H1 (cell line): ENCODE data around the gene UFSP1. TPM values are rescaled to one million over a fixed set of nuclear protein-coding genes. Genes with fewer than 3 reads are reported as not detected.
A peak's percentile ranks its signal among the peaks of the same experiment; 100 is the strongest.

Experiments used
- CTCF ChIA-PET: fragments of 300-600 bp; sonication (Branson Sonifier 250); formaldehyde crosslinking; loops from one replicate; lab custom pipeline; 2021; ENCODE audit not compliant: partially characterized antibody; lab: Charles Lee
- POLR2A ChIA-PET: fragments of 300-600 bp; sonication (Branson Sonifier 250); formaldehyde crosslinking; loops from one replicate; lab custom pipeline; 2021; ENCODE audit warnings: inconsistent platforms; ENCODE audit not compliant: partially characterized antibody; lab: Charles Lee
- DNase-seq, 2 experiments: peaks; one replicate each; pipeline versions ENCODE4 v3.0.0 to v3.0.0-alpha.2; 2010 to 2022; ENCODE audit warnings: low spot score in 2 of 2, low read depth in 1 of 2, mixed read lengths in 1 of 2
- FAIRE-seq: peaks from 2 replicates; lab custom pipeline; 2011; peaks lifted over from hg19 to GRCh38; lab: Jason Lieb, UNC
- H2AFZ ChIP-seq: 2 replicates; pipeline ENCODE4 v1.8.1; 2012; ENCODE audit warnings: low read length, inconsistent platforms
- H2AK5ac ChIP-seq: 2 replicates; pipeline ENCODE4 v1.6.1; 2013; ENCODE audit warnings: low read depth, low read length
- H2BK120ac ChIP-seq: replicated peaks from 2 replicates; pipeline ENCODE3; 2013; ENCODE audit warnings: low read depth, low read length, inconsistent platforms
- H2BK12ac ChIP-seq: 2 replicates; pipeline ENCODE4 v1.6.1; 2013; ENCODE audit warnings: low read depth, low read length
- H2BK15ac ChIP-seq: 2 replicates; pipeline ENCODE4 v1.6.1; 2013; ENCODE audit warnings: low read length
- H2BK20ac ChIP-seq: 2 replicates; pipeline ENCODE4 v1.6.1; 2013; ENCODE audit warnings: low read length
- H2BK5ac ChIP-seq: 2 replicates; pipeline ENCODE4 v1.6.1; 2013; ENCODE audit warnings: low read depth, low read length
- H3K14ac ChIP-seq: 2 replicates; pipeline ENCODE4 v1.6.1; 2013; ENCODE audit warnings: inconsistent platforms; ENCODE audit not compliant: insufficient read length
- H3K18ac ChIP-seq: 2 replicates; pipeline ENCODE4 v1.6.1; 2013; ENCODE audit warnings: low read length; ENCODE audit errors: extremely low read depth
- H3K23ac ChIP-seq: 2 replicates; pipeline ENCODE4 v1.6.1; 2013; ENCODE audit warnings: inconsistent platforms; ENCODE audit not compliant: insufficient read length
- H3K23me2 ChIP-seq: 2 replicates; pipeline ENCODE4 v1.6.1; 2013; ENCODE audit warnings: low read depth, low read length
- H3K27ac ChIP-seq: 2 replicates; pipeline ENCODE4 v1.6.1; 2011; ENCODE audit warnings: low read depth, low read length, inconsistent platforms
- H3K27me3 ChIP-seq, 4 experiments: replicated peaks in 1 of 4; 1 replicate in 1 of 4; 2 replicates in 3 of 4; pipeline versions ENCODE4 v1.6.1 to v1.8.1; 2011 to 2013; ENCODE audit warnings: low read length in 3 of 4, mild to moderate bottlenecking in 3 of 4, inconsistent platforms in 2 of 4, mixed read lengths in 2 of 4, moderate library complexity in 1 of 4; ENCODE audit not compliant: control insufficient read depth in 3 of 4, insufficient read depth in 3 of 4; ENCODE audit errors: extremely low read depth in 1 of 4
- H3K36me3 ChIP-seq, 4 experiments: 2 replicates each; pipeline versions ENCODE4 v1.6.1 to v1.8.1; 2011 to 2013; ENCODE audit warnings: mild to moderate bottlenecking in 4 of 4, low read length in 3 of 4, moderate library complexity in 2 of 4, control low read depth in 1 of 4, inconsistent platforms in 1 of 4; ENCODE audit not compliant: insufficient read depth in 4 of 4, control insufficient read depth in 2 of 4
- H3K4ac ChIP-seq: replicated peaks from 2 replicates; pipeline ENCODE3; 2013; ENCODE audit warnings: low read length, low read depth, mixed read lengths, inconsistent platforms; ENCODE audit not compliant: insufficient read length
- H3K4me1 ChIP-seq, 4 experiments: replicated peaks in 1 of 4; 1 replicate in 1 of 4; 2 replicates in 3 of 4; pipeline versions ENCODE4 v1.6.1 to v1.8.1; 2011 to 2013; ENCODE audit warnings: low read length in 3 of 4, inconsistent platforms in 2 of 4, mixed read lengths in 1 of 4; ENCODE audit not compliant: insufficient read depth in 4 of 4, control insufficient read depth in 3 of 4
- H3K4me2 ChIP-seq, 2 experiments: 2 replicates each; pipeline versions ENCODE4 v1.6.1 to v1.8.1; 2011 to 2013; ENCODE audit warnings: low read depth in 2 of 2, low read length in 2 of 2, control low read depth in 1 of 2, inconsistent platforms in 1 of 2, mild to moderate bottlenecking in 1 of 2; ENCODE audit not compliant: insufficient read depth in 1 of 2
- H3K4me3 ChIP-seq, 4 experiments: fragments of 200-600, 300-600 bp in 1 of 4; sonication (generic), shearing (Covaris generic), sonication (Bioruptor Twin) in 1 of 4; 2 replicates each; pipeline versions ENCODE4 v1.5.1 to v1.8.1; 2011 to 2016; ENCODE audit warnings: low read length in 4 of 4, low read depth in 3 of 4, control low read depth in 2 of 4, inconsistent platforms in 2 of 4, mild to moderate bottlenecking in 2 of 4, mixed read lengths in 1 of 4, moderate library complexity in 1 of 4; ENCODE audit not compliant: insufficient read depth in 2 of 4; ENCODE audit errors: extremely low read depth in 1 of 4
- H3K56ac ChIP-seq: replicated peaks from 2 replicates; pipeline ENCODE3; 2013; ENCODE audit warnings: low read depth, mild to moderate bottlenecking, mixed read lengths, low read length, inconsistent platforms; ENCODE audit not compliant: insufficient read length
- H3K79me1 ChIP-seq: 2 replicates; pipeline ENCODE4 v1.6.1; 2013; ENCODE audit warnings: low read depth, low read length, control low read depth
- H3K79me2 ChIP-seq, 2 experiments: 2 replicates each; pipeline versions ENCODE4 v1.6.1 to v1.8.1; 2012 to 2013; ENCODE audit warnings: low read length in 2 of 2, mild to moderate bottlenecking in 2 of 2, inconsistent platforms in 1 of 2; ENCODE audit not compliant: insufficient read depth in 2 of 2, control insufficient read depth in 1 of 2
- H3K9ac ChIP-seq, 4 experiments: replicated peaks in 1 of 4; 1 replicate in 1 of 4; 2 replicates in 3 of 4; pipeline versions ENCODE4 v1.6.1 to v1.8.1; 2011 to 2013; ENCODE audit warnings: low read depth in 3 of 4, low read length in 3 of 4, control low read depth in 2 of 4, mild to moderate bottlenecking in 2 of 4, moderate library complexity in 2 of 4, inconsistent platforms in 1 of 4; ENCODE audit errors: extremely low read depth in 1 of 4
- H3K9me3 ChIP-seq, 2 experiments: 2 replicates each; pipeline versions ENCODE4 v1.6.1 to v1.8.1; 2012 to 2013; ENCODE audit warnings: mild to moderate bottlenecking in 2 of 2, moderate library complexity in 2 of 2, control low read depth in 1 of 2, inconsistent platforms in 1 of 2, low read depth in 1 of 2, low read length in 1 of 2, mixed read lengths in 1 of 2; ENCODE audit not compliant: insufficient read depth in 2 of 2
- H4K20me1 ChIP-seq, 2 experiments: replicated peaks in 1 of 2; 2 replicates each; pipeline versions ENCODE3 to v1.8.1; 2011 to 2013; ENCODE audit warnings: inconsistent platforms in 2 of 2, low read length in 2 of 2, mild to moderate bottlenecking in 1 of 2; ENCODE audit not compliant: insufficient read depth in 2 of 2, control insufficient read depth in 1 of 2
- H4K5ac ChIP-seq: 2 replicates; pipeline ENCODE4 v1.6.1; 2013; ENCODE audit warnings: low read length, low read depth, mixed read lengths, inconsistent platforms; ENCODE audit not compliant: insufficient read length
- H4K8ac ChIP-seq: 2 replicates; pipeline ENCODE4 v1.8.0; 2013; ENCODE audit warnings: mild to moderate bottlenecking, moderate library complexity, low read length, inconsistent platforms; ENCODE audit not compliant: insufficient read depth; ENCODE audit errors: extremely low read depth
- H4K91ac ChIP-seq: replicated peaks from 2 replicates; pipeline ENCODE3; 2013; ENCODE audit warnings: low read length, mixed read lengths, inconsistent platforms; ENCODE audit not compliant: insufficient read length
- HDAC2 ChIP-seq, 2 experiments: fragments of 300-600 bp in 1 of 2; sonication (generic) in 1 of 2; IDR thresholded peaks; 2 replicates each; pipeline ENCODE4 v1.6.1; 2011 to 2012; ENCODE audit warnings: low read depth in 2 of 2, low read length in 2 of 2, mild to moderate bottlenecking in 2 of 2, moderate library complexity in 2 of 2, borderline replicate concordance in 1 of 2, inconsistent platforms in 1 of 2
- NRF1 ChIP-seq: IDR thresholded peaks from 2 replicates; pipeline ENCODE4 v1.6.1; 2011; ENCODE audit warnings: mild to moderate bottlenecking, low read depth, low read length, improper control_type of control experiment
- POLR2AphosphoS5 ChIP-seq: IDR thresholded peaks from 2 replicates; pipeline ENCODE4 v1.6.1; 2011; ENCODE audit warnings: low read depth, low read length
- SP4 ChIP-seq: IDR thresholded peaks from 2 replicates; pipeline ENCODE4 v1.6.1; 2012; ENCODE audit warnings: low read length, inconsistent platforms
- TEAD4 ChIP-seq: IDR thresholded peaks from 2 replicates; pipeline ENCODE4 v1.6.1; 2012; ENCODE audit warnings: low read depth, low read length, inconsistent platforms, mixed read lengths
- WGBS, 2 experiments: shearing (Covaris generic) in 1 of 2; methylation state at CpG; one replicate each; pipeline versions ENCODE4 v1.1.6 to v1.1.7; 2013 to 2015; ENCODE audit warnings: low lambda C conversion rate in 2 of 2, mixed read lengths in 2 of 2, inconsistent platforms in 1 of 2, low coverage in 1 of 2, missing lambda C conversion rate in 1 of 2; ENCODE audit not compliant: insufficient replicate concordance in 2 of 2, insufficient coverage in 1 of 2, insufficient read length in 1 of 2; ENCODE audit errors: extremely low coverage in 1 of 2, missing lambda C conversion rate in 1 of 2; 5-methylcytosine and 5-hydroxymethylcytosine counted together
- polyA plus RNA-seq, 7 experiments: library from polyadenylated mRNA; depleted of rRNA in 3 of 7; stranded (reverse) in 5 of 7; unstranded in 2 of 7; fragments of >200 nt in 5 of 7; fragments of 200-250 nt in 2 of 7; gene quantifications; 1 replicate in 5 of 7; 2 replicates in 1 of 7; 4 replicates in 1 of 7; pipeline versions ENCODE4 v1.2.1 to v1.2.3, GENCODE V29; 2011 to 2013; ENCODE audit warnings: missing spikeins in 2 of 7, mixed read lengths in 2 of 7
- total RNA-seq: library from RNA; stranded (reverse); fragmentation: NEBNext Ultra II Directional; extraction: Animal tissue kit (Norgen Biotek cat#: 25700); gene quantifications from 2 replicates; pipeline ENCODE4 v1.2.1, GENCODE V29; 2021

Gene UFSP1
- total and polyA plus RNA-seq, 2 of the 8 experiments (the other 6 are each of a cell fraction or from before 2014, with no cell fraction given) = 1.6 to 4.3 TPM

- no peak overlapping the region for H3K56ac ChIP-seq
- H4K20me1 ChIP-seq = peaks cover 19 to 27% of the 10 kb centered on the region in 2 experiments
- H3K79me2 ChIP-seq = peaks cover 0 to 45% of the 10 kb centered on the region in 2 experiments; a peak in 2 of 4 replicates
- H3K27ac ChIP-seq = no peak overlapping the region
- no peak overlapping the region for H3K9ac ChIP-seq
- H3K4ac ChIP-seq = no peak overlapping the region
- peaks cover 53 to 80% (median 68%) of the 10 kb centered on the region in 4 experiments for H3K36me3 ChIP-seq
- CTCF ChIA-PET = interaction anchor here (1.3 to 3.4 kb wide), 4 partner anchors 10 to 196 kb away, joined by 3 to 14 read pairs (median 7); partner anchors contain the start of genes POP7 and SRRT
- no peak overlapping the region for H2BK120ac ChIP-seq
- DNase-seq (no peak), FAIRE-seq (no peak)
- no peaks in the 10 kb centered on the region; a peak in 1 of 7 replicates for H3K27me3 ChIP-seq
- H2AFZ ChIP-seq = no peak overlapping the region
- H3K4me2 ChIP-seq = no peak overlapping the region
- no peak overlapping the region for H4K91ac ChIP-seq
- no peak overlapping the region for H4K5ac ChIP-seq
- H3K4me1 ChIP-seq = peaks cover 0 to 18% (median 5%) of the 10 kb centered on the region in 4 experiments; a peak in 6 of 7 replicates
- H4K8ac ChIP-seq = no peak overlapping the region
- WGBS, 2 experiments = 90% methylated on average over 19 of the region's 22 CpGs; no CpG with 5 or more reads in 1 of the 2 experiments
- H3K9me3 ChIP-seq = no peaks in the 10 kb centered on the region; a peak in 1 of 4 replicates
- H2BK5ac ChIP-seq = no peak overlapping the region
- TF ChIP-seq HDAC2 (IDR thresholded peaks at IDR 0.05; ENCODE audit: borderline replicate concordance in 1 of 2, low read depth in 2 of 2, low read length in 2 of 2) = no peak
- TF ChIP-seq POLR2AphosphoS5 = 0 out of 2 replicates have a peak, but pooled peaks have one; percentile 31
- no peak for TF ChIP-seq NRF1
- no peak for TF ChIP-seq TEAD4
- TF ChIP-seq SP4 = no peak
- H3K18ac ChIP-seq = no peak overlapping the region
- H3K4me3 ChIP-seq = no peak overlapping the region
- peaks cover 15% of the 10 kb centered on the region for H3K79me1 ChIP-seq
- H3K23me2 ChIP-seq = peaks cover 20% of the 10 kb centered on the region; the same call in 1 of the 2 replicates
- POLR2A ChIA-PET = interaction anchor here (1.3 to 10.1 kb wide), 3 partner anchors 12 to 94 kb away, joined by 5 to 313 read pairs (median 5); partner anchors contain the start of genes SRRT and TRIP6
- H3K23ac ChIP-seq = no peak overlapping the region
- no peak overlapping the region for H2BK12ac ChIP-seq
- H2BK15ac ChIP-seq = no peak overlapping the region
- H2AK5ac ChIP-seq = no peak overlapping the region
- H2BK20ac ChIP-seq = no peak overlapping the region
- H3K14ac ChIP-seq = no peak overlapping the region
Observed at GRCh38 chr7:100885440-100886141, 3.9 kb downstream of the UFSP1 start.
